Testis (tissue), 3 donors: ENCODE results near the gene TRAF2. TPM values are rescaled to one million over a fixed set of nuclear protein-coding genes. Genes with fewer than 3 reads are reported as not detected.

Experiments used
- DNase-seq: peaks from one replicate; pipeline ENCODE4 v3.0.0-alpha.2; 2019
- H3K27ac ChIP-seq, 2 donors: fragments of 200-600 bp; sonication (generic); one replicate each; pipeline ENCODE4 v1.5.1; 2019
- H3K27me3 ChIP-seq: fragments of 200-600 bp; sonication (generic); one replicate; pipeline ENCODE4 v1.5.1; 2019
- H3K36me3 ChIP-seq: fragments of 200-600 bp; sonication (generic); one replicate; pipeline ENCODE4 v1.5.1; 2017; ENCODE audit warnings: low read depth; ENCODE audit errors: missing control alignments
- H3K4me1 ChIP-seq: fragments of 200-600 bp; sonication (generic); one replicate; pipeline ENCODE4 v1.5.1; 2019
- H3K4me3 ChIP-seq, 2 donors: fragments of 200-600 bp; sonication (generic); one replicate each; pipeline ENCODE4 v1.5.1; 2017 to 2019
- H3K9me3 ChIP-seq: fragments of 200-600 bp; sonication (generic); one replicate; pipeline ENCODE4 v1.5.1; 2017
- CTCF ChIP-seq, 3 experiments: fragments of 450-650 bp in 2 of 3; fragments of 200-600 bp in 1 of 3; sonication (generic) in 1 of 3; IDR thresholded peaks; one replicate each; pipeline ENCODE4 v1.5.1; 2016 to 2019; ENCODE audit warnings: antibody characterized with exemption in 3 of 3, mild to moderate bottlenecking in 2 of 3, moderate library complexity in 1 of 3
- POLR2A ChIP-seq: fragments of 450-650 bp; IDR thresholded peaks from one replicate; pipeline ENCODE4 v1.6.1; 2017; ENCODE audit warnings: antibody characterized with exemption, mild to moderate bottlenecking, moderate library complexity
- WGBS, 2 donors: methylation state at CpG; one replicate each; pipeline ENCODE4 v1.1.5; 2018; 5-methylcytosine and 5-hydroxymethylcytosine counted together
- intact Hi-C: fragments of 100-400 bp; cut with DNase I; formaldehyde crosslinking; loops from one replicate; pipeline ENCODE4 v1.15.1; 2023; ENCODE audit warnings: low total_unique reads
- polyA plus RNA-seq: library from polyadenylated mRNA; stranded (reverse); fragments of 350-450 nt; fragmentation: Illumina TruSeq; extraction: RNeasy Lipid Tissue Mini Kit (QIAGEN cat#74804); gene quantifications from one replicate; pipeline ENCODE4 v1.2.3, GENCODE V29; 2014; ENCODE audit warnings: low read depth, low replicate concordance; ENCODE audit not compliant: insufficient read depth
- total RNA-seq, 2 donors: library from RNA; depleted of rRNA; stranded (reverse); fragments of >200 nt; gene quantifications; one replicate each; pipeline ENCODE4 v1.2.3, GENCODE V29; 2016

The TRAF2 gene
- total and polyA plus RNA-seq, 3 donors from 2014 or later: 21.9 to 32.9 (median 23.7) TPM

GRCh38 chr9:136854842-136855460 lies 31.4 kb upstream of the TRAF2 start:
- 82 to 95% methylated on average over 4 to 23 of the region's 23 CpGs for WGBS, 2 donors
- intact Hi-C loops: no loop called here
- no peaks in the 10 kb centered on the region for H3K36me3 ChIP-seq

GRCh38 chr9:136855461-136856078 lies 30.7 kb upstream of the TRAF2 start:
- Histone ChIP-seq H3K9me3 (no peaks in the 10 kb centered on the region), H3K27me3 (no peaks in the 10 kb centered on the region), H3K4me1 (peaks cover 29% of the 10 kb centered on the region), H3K27ac (no peak overlapping the region), H3K36me3 (no peaks in the 10 kb centered on the region), H3K4me3 (no peak overlapping the region)
- 86% methylated on average over 26 of the region's 26 CpGs; no CpG with 5 or more reads in 1 of the 2 donors for WGBS, 2 donors
- intact Hi-C loops: no loop called here
- TF ChIP-seq CTCF (IDR thresholded peaks at IDR 0.05): no peak
- TF ChIP-seq POLR2A: no peak
- no peak for DNase-seq

More at GRCh38 chr9:136854842-136855460, 31.4 kb upstream of the TRAF2 start:
- no peak overlapping the region for H3K27ac ChIP-seq
- no peak for TF ChIP-seq CTCF (IDR thresholded peaks at IDR 0.05)
- TF ChIP-seq POLR2A: no peak
- H3K4me1 ChIP-seq: peaks cover 36% of the 10 kb centered on the region
- no peaks in the 10 kb centered on the region for H3K9me3 ChIP-seq
- no peaks in the 10 kb centered on the region for H3K27me3 ChIP-seq
- no peak for DNase-seq
- H3K4me3 ChIP-seq: no peak overlapping the region

- H3K36me3 ChIP-seq: no peaks in the 10 kb centered on the region
- no peaks in the 10 kb centered on the region for H3K9me3 ChIP-seq
- no peaks in the 10 kb centered on the region for H3K27me3 ChIP-seq
- no peak for TF ChIP-seq CTCF (IDR thresholded peaks at IDR 0.05)
- no peak overlapping the region for H3K27ac ChIP-seq
- no peak for DNase-seq
- 77 to 100% methylated on average over 2 to 13 of the region's 15 CpGs for WGBS, 2 donors
- no peak overlapping the region for H3K4me3 ChIP-seq
- H3K4me1 ChIP-seq: peaks cover 26% of the 10 kb centered on the region
- intact Hi-C loops: no loop called here
These were observed 30.2 kb upstream of the TRAF2 start for GRCh38 chr9:136856079-136856476.

GRCh38 chr9:136856541-136857141 lies 29.7 kb upstream of the TRAF2 start:
- Histone ChIP-seq H3K4me3 (no peak overlapping the region), H3K36me3 (no peaks in the 10 kb centered on the region), H3K27me3 (no peaks in the 10 kb centered on the region), H3K27ac (no peak overlapping the region), H3K4me1 (peaks cover 20% of the 10 kb centered on the region), H3K9me3 (no peaks in the 10 kb centered on the region)
- WGBS, 2 donors: 76 to 85% methylated on average over 2 to 14 of the region's 14 CpGs
- DNase-seq: no peak
- TF ChIP-seq POLR2A (no peak), CTCF (IDR thresholded peaks at IDR 0.05) (peak in 1 of 3 experiments; percentile 4)
- intact Hi-C loops: no loop called here
